ENCODE measurements around the gene CSF2RB.
"Not testable (repeated sequence)": the region's sequence is repeated elsewhere in the genome, so short reads cannot be mapped to it uniquely, and the experiment has no call there.

Gene CSF2RB

GRCh38 chr22:36989012-36989411 lies 75.6 kb downstream of the CSF2RB start:
- DNase-seq (ENCODE audit: low spot score in 2 of 2); H3K4me3 Mint-ChIP-seq; H3K4me1 Mint-ChIP-seq; H3K9me3 Mint-ChIP-seq; H3K27ac Mint-ChIP-seq; ATAC-seq (ENCODE audit: low read depth); H3K36me3 Mint-ChIP-seq: not testable (repeated sequence)
- H3K27me3 Mint-ChIP-seq = peaks cover 30% of the 10 kb centered on the region

Measured in memory B cell (primary cell).